Common myeloid progenitor, CD34-positive (primary cell): Measurements from ENCODE around the gene ANKRD13A.

Source experiments
- CTCF ChIA-PET: fragments of 350-600 bp; sonication (Branson Sonifier 250); formaldehyde crosslinking; loops from one replicate; lab custom pipeline; 2021; ENCODE audit warnings: antibody characterized with exemption; lab: Charles Lee
- POLR2A ChIA-PET: fragments of 350-600 bp; sonication (Branson Sonifier 250); formaldehyde crosslinking; loops from one replicate; lab custom pipeline; 2021; ENCODE audit warnings: antibody characterized with exemption; lab: Charles Lee
- DNase-seq, 3 donors: peaks; one replicate each; pipeline versions ENCODE4 v3.0.0 to v3.0.0-alpha.2; 2013
- H3K27ac ChIP-seq, 2 experiments: 1 replicate in 1 of 2; 2 replicates in 1 of 2; pipeline ENCODE4 v1.7.0; 2013; ENCODE audit warnings: inconsistent platforms in 2 of 2, low read length in 2 of 2, mild to moderate bottlenecking in 2 of 2, low read depth in 1 of 2, moderate library complexity in 1 of 2; ENCODE audit not compliant: severe bottlenecking in 2 of 2, insufficient read depth in 1 of 2, poor library complexity in 1 of 2
- H3K27me3 ChIP-seq, 5 experiments: replicated peaks in 2 of 5; 1 replicate in 3 of 5; 2 replicates in 2 of 5; pipeline versions ENCODE4 v1.6.1 to v1.7.0; 2013; ENCODE audit warnings: low read length in 4 of 5, mild to moderate bottlenecking in 2 of 5, moderate library complexity in 2 of 5, inconsistent platforms in 1 of 5; ENCODE audit not compliant: insufficient read depth in 5 of 5, control insufficient read depth in 4 of 5
- H3K36me3 ChIP-seq, 4 experiments: 1 replicate in 2 of 4; 2 replicates in 2 of 4; pipeline versions ENCODE4 v1.6.1 to v1.7.0; 2013; ENCODE audit warnings: low read length in 3 of 4, control low read depth in 1 of 4, mild to moderate bottlenecking in 1 of 4; ENCODE audit not compliant: control insufficient read depth in 4 of 4, insufficient read depth in 4 of 4
- H3K4me1 ChIP-seq, 4 experiments: 1 replicate in 3 of 4; 2 replicates in 1 of 4; pipeline versions ENCODE4 v1.6.1 to v1.7.1; 2013; ENCODE audit warnings: low read length in 3 of 4, mild to moderate bottlenecking in 3 of 4, control low read depth in 1 of 4, inconsistent platforms in 1 of 4, moderate library complexity in 1 of 4; ENCODE audit not compliant: control insufficient read depth in 4 of 4, insufficient read depth in 4 of 4; ENCODE audit errors: control extremely low read depth in 1 of 4
- H3K4me3 ChIP-seq, 7 experiments: 1 replicate in 4 of 7; 2 replicates in 3 of 7; pipeline versions ENCODE4 v1.5.1 to v1.7.0; 2013; ENCODE audit warnings: mild to moderate bottlenecking in 7 of 7, low read length in 6 of 7, moderate library complexity in 6 of 7, inconsistent platforms in 2 of 7, low read depth in 2 of 7, control low read depth in 1 of 7; ENCODE audit not compliant: insufficient read depth in 4 of 7, control insufficient read depth in 1 of 7; ENCODE audit errors: extremely low read depth in 1 of 7
- H3K9me3 ChIP-seq, 5 experiments: 1 replicate in 4 of 5; 2 replicates in 1 of 5; pipeline versions ENCODE4 v1.6.1 to v1.7.1; 2013; ENCODE audit warnings: low read length in 4 of 5, mild to moderate bottlenecking in 2 of 5, inconsistent platforms in 1 of 5, low read depth in 1 of 5, moderate library complexity in 1 of 5; ENCODE audit not compliant: control insufficient read depth in 4 of 5, insufficient read depth in 2 of 5; ENCODE audit errors: control extremely low read depth in 1 of 5
- WGBS: methylation state at CpG from one replicate; pipeline ENCODE4 v1.1.5; 2013; ENCODE audit not compliant: insufficient coverage; 5-methylcytosine and 5-hydroxymethylcytosine counted together

ANKRD13A gene

GRCh38 chr12:110010853-110011723 lies 11.9 kb downstream of the ANKRD13A start:
- Histone ChIP-seq H3K27me3 (no peaks in the 10 kb centered on the region), H3K4me3 (no peak overlapping the region), H3K36me3 (peaks cover 11 to 32% (median 12%) of the 10 kb centered on the region in 4 experiments), H3K4me1 (peaks cover 7 to 19% (median 13%) of the 10 kb centered on the region in 4 experiments), H3K27ac (peak overlapping the region in 1 of 2 experiments; percentile 52), H3K9me3 (peaks cover 0 to 2% (median 0%) of the 10 kb centered on the region in 5 experiments)
- ChIA-PET CTCF (interaction anchor here (0.6 to 0.9 kb wide), 3 partner anchors 11 to 190 kb away, joined by 3 to 5 read pairs (median 3); no protein-coding TSS in a partner anchor), POLR2A (interaction anchor here (0.6 to 0.7 kb wide), 2 partner anchors 87 to 94 kb away, joined by 5 read pairs; no protein-coding TSS in a partner anchor)
- 97% methylated on average over 7 of the region's 13 CpGs for WGBS
- DNase-seq, result no peak

GRCh38 chr12:110012137-110012536 lies 12.9 kb downstream of the ANKRD13A start:
- Histone ChIP-seq H3K4me3 (no peak overlapping the region), H3K27ac (peak overlapping the region; percentile 20 to 52), H3K36me3 (peaks cover 11 to 31% (median 17%) of the 10 kb centered on the region in 4 experiments), H3K9me3 (no peaks in the 10 kb centered on the region), H3K27me3 (no peaks in the 10 kb centered on the region), H3K4me1 (peaks cover 7 to 19% (median 13%) of the 10 kb centered on the region in 4 experiments)
- 94% methylated on average over 5 of the region's 6 CpGs for WGBS
- peak in 1 of 3 donors; percentile 45 for DNase-seq
- ChIA-PET CTCF (interaction anchor here (0.8 to 1.6 kb wide), 3 partner anchors 9 to 14 kb away, joined by 3 to 4 read pairs (median 3); no protein-coding TSS in a partner anchor), POLR2A (interaction anchor here (0.6 to 0.8 kb wide), 2 partner anchors 18 to 144 kb away, joined by 3 to 4 read pairs; no protein-coding TSS in a partner anchor)

GRCh38 chr12:110012659-110013058 lies 13.4 kb downstream of the ANKRD13A start:
- peaks cover 12 to 31% (median 21%) of the 10 kb centered on the region in 4 experiments for H3K36me3 ChIP-seq
- H3K4me1 ChIP-seq, result peaks cover 7 to 19% (median 13%) of the 10 kb centered on the region in 4 experiments
- peak overlapping the region in 1 of 2 experiments; percentile 9 for H3K27ac ChIP-seq
- no peaks in the 10 kb centered on the region for H3K27me3 ChIP-seq
- no peak overlapping the region for H3K4me3 ChIP-seq
- POLR2A ChIA-PET, result interaction anchor here (0.6 to 0.8 kb wide), 2 partner anchors 18 to 143 kb away, joined by 3 to 4 read pairs; no protein-coding TSS in a partner anchor
- H3K9me3 ChIP-seq, result no peaks in the 10 kb centered on the region
- WGBS, result 96% methylated on average over 4 of the region's 4 CpGs
- DNase-seq, result no peak
- CTCF ChIA-PET, result interaction anchor here (0.7 to 1.6 kb wide), 5 partner anchors 9 to 76 kb away, joined by 3 to 4 read pairs (median 3); no protein-coding TSS in a partner anchor

GRCh38 chr12:110015132-110015531 lies 15.9 kb downstream of the ANKRD13A start:
- peak overlapping the region in 2 of 7 experiments; percentile 31 to 45 for H3K4me3 ChIP-seq
- ChIA-PET POLR2A (no interaction called here), CTCF (no interaction called here)
- DNase-seq, result peak; percentile 50 to 73 (median 70)
- H3K27me3 ChIP-seq, result no peaks in the 10 kb centered on the region
- peaks cover 7 to 19% (median 13%) of the 10 kb centered on the region in 4 experiments for H3K4me1 ChIP-seq
- WGBS, result 0% methylated on average over 2 of the region's 2 CpGs
- H3K36me3 ChIP-seq, result peaks cover 32 to 55% (median 40%) of the 10 kb centered on the region in 4 experiments
- no peaks in the 10 kb centered on the region for H3K9me3 ChIP-seq
- peak overlapping the region; percentile 27 to 54 for H3K27ac ChIP-seq

- peaks cover 40 to 76% (median 59%) of the 10 kb centered on the region in 4 experiments for H3K36me3 ChIP-seq
- peaks cover 0 to 10% (median 5%) of the 10 kb centered on the region in 4 experiments for H3K4me1 ChIP-seq
- H3K4me3 ChIP-seq, result no peak overlapping the region
- no peak for DNase-seq
- no peaks in the 10 kb centered on the region for H3K9me3 ChIP-seq
- ChIA-PET CTCF (interaction anchor here (1.0 to 2.1 kb wide), 3 partner anchors 10 to 38 kb away, joined by 3 to 5 read pairs (median 4); no protein-coding TSS in a partner anchor), POLR2A (interaction anchor here (0.6 to 1.6 kb wide), 3 partner anchors 22 to 1463 kb away, joined by 3 to 7 read pairs (median 4); partner anchors contain the start of gene ANKRD13A)
- no peaks in the 10 kb centered on the region for H3K27me3 ChIP-seq
- WGBS, result 100% methylated on average over 1 of the region's 4 CpGs
- no peak overlapping the region for H3K27ac ChIP-seq
Observed at GRCh38 chr12:110020956-110021355, 21.7 kb downstream of the ANKRD13A start.

GRCh38 chr12:110023059-110023980 lies 24.1 kb downstream of the ANKRD13A start:
- Histone ChIP-seq H3K27ac (no peak overlapping the region), H3K9me3 (no peaks in the 10 kb centered on the region), H3K27me3 (no peaks in the 10 kb centered on the region), H3K36me3 (peaks cover 40 to 79% (median 61%) of the 10 kb centered on the region in 4 experiments), H3K4me1 (peaks cover 0 to 10% (median 5%) of the 10 kb centered on the region in 4 experiments), H3K4me3 (no peak overlapping the region)
- ChIA-PET CTCF (interaction anchor here (1.0 to 2.1 kb wide), 10 partner anchors 8 to 317 kb away, joined by 3 to 13 read pairs (median 3); no protein-coding TSS in a partner anchor), POLR2A (no interaction called here)
- DNase-seq, result peak in 1 of 3 donors; percentile 32
- WGBS, result 78% methylated on average over 3 of the region's 5 CpGs
